ENCODE data around the gene EML3.
"Not testable (repeated sequence)": the region's sequence is repeated elsewhere in the genome, so short reads cannot be mapped to it uniquely, and the experiment has no call there.

The EML3 gene

GRCh38 chr11:62600367-62601121 lies 12.0 kb downstream of the EML3 start:
- Mint-ChIP-seq H3K4me1 (ENCODE audit: low read depth in 2 of 2) (peaks cover 47 to 56% of the 10 kb centered on the region in 2 donors), H3K27me3 (no peaks in the 10 kb centered on the region)

GRCh38 chr11:62599901-62600300 lies 12.7 kb downstream of the EML3 start:
- Mint-ChIP-seq H3K9me3 (no peaks in the 10 kb centered on the region), H3K36me3 (ENCODE audit: insufficient read depth) (peaks cover 70% of the 10 kb centered on the region), H3K4me1 (ENCODE audit: low read depth in 2 of 2) (peaks cover 45 to 52% of the 10 kb centered on the region in 2 donors), H3K4me3 (peak overlapping the region; percentile 95 to 98), H3K27ac (peak overlapping the region; percentile 92 to 93), H3K27me3 (no peaks in the 10 kb centered on the region)
- ATAC-seq (replicated peaks) (no peak), DNase-seq (no peak)

More at GRCh38 chr11:62600367-62601121, 12.0 kb downstream of the EML3 start:
- Mint-ChIP-seq H3K27ac (peak overlapping the region; percentile 92 to 93), H3K4me3 (peak overlapping the region; percentile 95 to 98), H3K36me3 (ENCODE audit: insufficient read depth) (peaks cover 70% of the 10 kb centered on the region), H3K9me3 (no peaks in the 10 kb centered on the region)
- ATAC-seq (replicated peaks) (no peak), DNase-seq (no peak)

- H3K27me3 Mint-ChIP-seq = no peaks in the 10 kb centered on the region
Observed at GRCh38 chr11:62599069-62599696, 13.4 kb downstream of the EML3 start.

GRCh38 chr11:62595124-62595523 lies 17.5 kb downstream of the EML3 start:
- H3K36me3 Mint-ChIP-seq (ENCODE audit: insufficient read depth) = peaks cover 88% of the 10 kb centered on the region
- no peak overlapping the region for H3K4me3 Mint-ChIP-seq
- H3K4me1 Mint-ChIP-seq (ENCODE audit: low read depth in 2 of 2) = peaks cover 55 to 65% of the 10 kb centered on the region in 2 donors
- H3K27ac Mint-ChIP-seq = no peak overlapping the region
- DNase-seq (no peak), ATAC-seq (replicated peaks) (no peak)
- no peaks in the 10 kb centered on the region for H3K9me3 Mint-ChIP-seq
- H3K27me3 Mint-ChIP-seq = no peaks in the 10 kb centered on the region

More at GRCh38 chr11:62599069-62599696, 13.4 kb downstream of the EML3 start:
- DNase-seq (peak; percentile 93 to 96 (median 93)), ATAC-seq (replicated peaks) (peak; percentile 74)
- no peaks in the 10 kb centered on the region for H3K9me3 Mint-ChIP-seq
- H3K4me3 Mint-ChIP-seq = peak overlapping the region; percentile 95 to 98
- peaks cover 45 to 51% of the 10 kb centered on the region in 2 donors for H3K4me1 Mint-ChIP-seq (ENCODE audit: low read depth in 2 of 2)
- H3K36me3 Mint-ChIP-seq (ENCODE audit: insufficient read depth) = peaks cover 73% of the 10 kb centered on the region
- H3K27ac Mint-ChIP-seq = peak overlapping the region; percentile 92 to 93

GRCh38 chr11:62593434-62594044 lies 19.0 kb downstream of the EML3 start:
- Mint-ChIP-seq H3K27ac (peak overlapping the region; percentile 98 to 99), H3K36me3 (ENCODE audit: insufficient read depth) (peaks cover 85% of the 10 kb centered on the region), H3K9me3 (no peaks in the 10 kb centered on the region), H3K27me3 (no peaks in the 10 kb centered on the region), H3K4me1 (ENCODE audit: low read depth in 2 of 2) (peaks cover 41 to 49% of the 10 kb centered on the region in 2 donors), H3K4me3 (peak overlapping the region; percentile 77 to 80)
- peak; percentile 73 to 76 (median 75) for DNase-seq
- ATAC-seq (replicated peaks) = peak; percentile 12

- DNase-seq (no peak), ATAC-seq (replicated peaks) (no peak)
- peak overlapping the region; percentile 80 to 92 for H3K4me3 Mint-ChIP-seq
- no peaks in the 10 kb centered on the region for H3K9me3 Mint-ChIP-seq
- H3K27me3 Mint-ChIP-seq = no peaks in the 10 kb centered on the region
- H3K36me3 Mint-ChIP-seq (ENCODE audit: insufficient read depth) = peaks cover 80% of the 10 kb centered on the region
- H3K4me1 Mint-ChIP-seq (ENCODE audit: low read depth in 2 of 2) = peaks cover 37 to 44% of the 10 kb centered on the region in 2 donors
- H3K27ac Mint-ChIP-seq = peak overlapping the region; percentile 98 to 99
Observed at GRCh38 chr11:62592989-62593421, 19.6 kb downstream of the EML3 start.

- Mint-ChIP-seq H3K36me3 (ENCODE audit: insufficient read depth) (peaks cover 76% of the 10 kb centered on the region), H3K4me3 (peak overlapping the region; percentile 92 to 97), H3K27ac (peak overlapping the region; percentile 98 to 99), H3K27me3 (no peaks in the 10 kb centered on the region), H3K9me3 (no peaks in the 10 kb centered on the region), H3K4me1 (ENCODE audit: low read depth in 2 of 2) (peaks cover 32 to 36% of the 10 kb centered on the region in 2 donors)
- DNase-seq = no peak
- no peak for ATAC-seq (replicated peaks)
Observed at GRCh38 chr11:62592146-62592815, 20.3 kb downstream of the EML3 start.

- DNase-seq (peak; percentile 95 to 96 (median 95)), ATAC-seq (replicated peaks) (peak; percentile 81)
- H3K4me1 Mint-ChIP-seq (ENCODE audit: low read depth in 2 of 2) = peaks cover 30 to 33% of the 10 kb centered on the region in 2 donors
- no peaks in the 10 kb centered on the region for H3K9me3 Mint-ChIP-seq
- no peaks in the 10 kb centered on the region for H3K27me3 Mint-ChIP-seq
- peak within 1 kb of the TSS; percentile 92 to 97 for H3K4me3 Mint-ChIP-seq
- peaks cover 75% of the 10 kb centered on the region for H3K36me3 Mint-ChIP-seq (ENCODE audit: insufficient read depth)
- peak within 1 kb of the TSS; percentile 98 to 99 for H3K27ac Mint-ChIP-seq
Observed at GRCh38 chr11:62591448-62592145, 21.0 kb downstream of the EML3 start, which contains the start of gene TUT1. TUT1 (minus strand) TSS chr11:62591523; CDS start chr11:62591485, 38 bp downstream.

GRCh38 chr11:62588966-62589637 lies 23.5 kb downstream of the EML3 start:
- Mint-ChIP-seq H3K9me3 (no peaks in the 10 kb centered on the region), H3K4me3 (peak overlapping the region in 1 of 2 donors; percentile 97), H3K36me3 (ENCODE audit: insufficient read depth) (peaks cover 64% of the 10 kb centered on the region), H3K4me1 (ENCODE audit: low read depth in 2 of 2) (peaks cover 29 to 33% of the 10 kb centered on the region in 2 donors), H3K27me3 (no peaks in the 10 kb centered on the region), H3K27ac (no peak overlapping the region)
- DNase-seq (no peak), ATAC-seq (replicated peaks) (no peak)

- not testable (repeated sequence) for H3K4me3 Mint-ChIP-seq; H3K27ac Mint-ChIP-seq; H3K27me3 Mint-ChIP-seq; DNase-seq; ATAC-seq (replicated peaks); H3K4me1 Mint-ChIP-seq (ENCODE audit: low read depth in 2 of 2); H3K9me3 Mint-ChIP-seq
- peaks cover 42% of the 10 kb centered on the region for H3K36me3 Mint-ChIP-seq (ENCODE audit: insufficient read depth)
Observed at GRCh38 chr11:62585356-62585755, 27.2 kb downstream of the EML3 start.

GRCh38 chr11:62581735-62582134 lies 30.8 kb downstream of the EML3 start:
- H3K4me1 Mint-ChIP-seq (ENCODE audit: low read depth in 2 of 2); H3K4me3 Mint-ChIP-seq; ATAC-seq (replicated peaks); H3K27ac Mint-ChIP-seq; DNase-seq; H3K27me3 Mint-ChIP-seq; H3K9me3 Mint-ChIP-seq: not testable (repeated sequence)
- H3K36me3 Mint-ChIP-seq (ENCODE audit: insufficient read depth) = peaks cover 41% of the 10 kb centered on the region
